IPS-18a (cell line): ENCODE results near the gene NUP210.

ENCODE experiments used
- H3K27ac ChIP-seq: one replicate; pipeline ENCODE4 v1.5.1; 2013; ENCODE audit warnings: low read length
- H3K27me3 ChIP-seq: one replicate; pipeline ENCODE4 v1.6.1; 2013; ENCODE audit warnings: mild to moderate bottlenecking, low read length; ENCODE audit not compliant: control insufficient read depth, insufficient read depth
- H3K36me3 ChIP-seq: one replicate; pipeline ENCODE4 v1.6.1; 2013; ENCODE audit warnings: low read depth, low read length; ENCODE audit not compliant: control insufficient read depth
- H3K4me1 ChIP-seq: one replicate; pipeline ENCODE4 v1.6.1; 2013; ENCODE audit warnings: low read depth, low read length; ENCODE audit not compliant: control insufficient read depth
- H3K4me3 ChIP-seq: one replicate; pipeline ENCODE4 v1.5.1; 2013; ENCODE audit warnings: low read length
- H3K9ac ChIP-seq: one replicate; pipeline ENCODE4 v1.6.1; 2013; ENCODE audit warnings: mild to moderate bottlenecking, low read length, moderate library complexity
- H3K9me3 ChIP-seq: one replicate; pipeline ENCODE4 v1.6.1; 2013; ENCODE audit warnings: low read depth, low read length; ENCODE audit not compliant: control insufficient read depth

NUP210 gene

DNA sequence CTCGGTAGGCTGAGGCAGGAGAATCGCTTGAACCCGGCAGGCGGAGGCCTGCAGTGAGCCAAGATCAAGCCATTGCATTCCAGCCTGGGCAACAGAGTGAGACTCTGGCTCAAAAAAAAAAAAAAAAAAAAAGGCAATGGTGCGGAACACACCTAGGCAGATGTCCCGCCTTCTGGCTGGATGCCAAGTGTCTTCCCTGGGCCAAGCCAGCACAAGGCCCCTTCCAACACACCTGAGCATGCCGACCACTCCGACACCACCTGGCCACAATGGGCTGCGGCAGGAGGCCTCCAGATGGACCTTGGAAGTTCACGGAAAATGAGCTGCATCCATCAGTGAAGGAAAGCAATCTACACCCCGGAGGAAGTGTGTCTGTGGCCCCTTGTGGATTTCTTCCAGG, 19.0 kb downstream of the NUP210 start:
- peaks cover 9% of the 10 kb centered on the region for H3K36me3 ChIP-seq
- H3K9me3 ChIP-seq: no peaks in the 10 kb centered on the region
- no peaks in the 10 kb centered on the region for H3K27me3 ChIP-seq
- H3K27ac ChIP-seq: no peak overlapping the region
- no peak overlapping the region for H3K4me3 ChIP-seq
- H3K9ac ChIP-seq: no peak overlapping the region
- no peaks in the 10 kb centered on the region for H3K4me1 ChIP-seq

DNA sequence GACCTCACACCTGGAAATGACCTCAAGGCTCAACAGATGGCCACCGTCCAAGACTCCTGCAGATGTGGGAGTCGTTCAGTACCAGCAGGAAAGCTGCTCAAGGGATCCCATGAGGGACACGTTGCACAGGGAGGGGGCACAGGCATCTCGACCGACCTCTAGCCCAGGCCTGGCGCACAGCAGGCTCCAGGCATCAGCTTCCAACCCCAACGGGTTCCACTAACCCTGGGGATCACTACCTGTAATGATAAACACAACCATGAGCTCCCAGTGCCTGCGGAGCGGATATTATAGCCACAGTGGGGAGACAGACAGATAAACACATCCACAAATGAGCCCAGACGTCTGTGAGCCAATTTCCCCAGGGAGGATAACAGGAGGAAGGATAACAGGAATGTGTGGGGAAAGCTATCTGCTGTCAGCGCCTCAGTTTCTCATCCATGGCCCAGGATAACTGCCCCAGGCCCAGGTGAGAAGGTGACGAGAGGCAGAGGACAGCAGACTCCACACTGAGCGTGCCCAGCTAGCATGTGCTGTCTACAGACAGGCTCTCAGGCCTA, 19.9 kb downstream of the NUP210 start:
- Histone ChIP-seq H3K9me3 (no peaks in the 10 kb centered on the region), H3K27me3 (no peaks in the 10 kb centered on the region), H3K27ac (no peak overlapping the region), H3K4me3 (no peak overlapping the region), H3K9ac (no peak overlapping the region), H3K4me1 (no peaks in the 10 kb centered on the region), H3K36me3 (peaks cover 15% of the 10 kb centered on the region)

DNA sequence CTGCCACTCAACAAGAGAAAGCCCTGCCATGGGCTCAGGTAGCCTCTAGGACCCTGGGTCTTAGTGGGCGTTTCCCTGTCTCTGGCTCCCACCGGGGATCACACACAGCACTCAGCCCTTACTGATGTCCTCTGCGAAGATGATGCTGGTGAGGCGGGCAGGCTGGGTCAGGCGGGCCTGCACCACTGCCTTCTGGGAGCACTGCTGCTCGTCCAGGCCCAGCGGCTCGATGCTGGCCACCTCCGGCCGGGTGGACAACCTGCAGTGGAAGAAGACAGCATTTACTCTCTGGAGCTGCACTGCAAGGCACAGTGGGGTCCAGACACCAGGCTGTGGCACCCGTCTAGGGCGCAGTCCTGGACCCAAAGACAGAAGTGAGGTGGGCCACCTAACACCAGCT, 20.5 kb downstream of the NUP210 start:
- Histone ChIP-seq H3K9me3 (no peaks in the 10 kb centered on the region), H3K4me3 (no peak overlapping the region), H3K9ac (no peak overlapping the region), H3K36me3 (peaks cover 15% of the 10 kb centered on the region), H3K4me1 (no peaks in the 10 kb centered on the region), H3K27me3 (no peaks in the 10 kb centered on the region), H3K27ac (no peak overlapping the region)

DNA sequence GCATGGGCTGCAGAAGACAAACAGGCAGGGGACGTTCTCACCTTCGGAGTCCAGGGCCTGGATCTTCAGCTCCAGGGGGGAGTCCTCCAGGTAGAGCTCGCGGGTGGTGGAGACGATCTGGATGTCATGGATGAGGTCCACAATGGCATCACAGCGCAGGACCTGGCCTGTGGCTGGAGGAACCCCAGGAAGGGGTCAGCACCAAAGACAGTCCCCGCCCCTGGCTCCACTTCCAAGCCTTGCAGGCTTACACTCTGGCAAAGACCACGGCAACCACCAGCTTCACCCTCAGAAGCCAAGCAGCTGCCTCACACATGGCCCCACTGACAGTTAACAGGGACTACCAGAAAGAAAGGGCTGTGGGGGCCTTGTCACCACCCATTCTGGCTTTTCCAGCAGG, 22.8 kb downstream of the NUP210 start:
- Histone ChIP-seq H3K9me3 (no peaks in the 10 kb centered on the region), H3K4me3 (no peak overlapping the region), H3K9ac (no peak overlapping the region), H3K4me1 (no peaks in the 10 kb centered on the region), H3K36me3 (peaks cover 19% of the 10 kb centered on the region), H3K27me3 (no peaks in the 10 kb centered on the region), H3K27ac (no peak overlapping the region)

DNA sequence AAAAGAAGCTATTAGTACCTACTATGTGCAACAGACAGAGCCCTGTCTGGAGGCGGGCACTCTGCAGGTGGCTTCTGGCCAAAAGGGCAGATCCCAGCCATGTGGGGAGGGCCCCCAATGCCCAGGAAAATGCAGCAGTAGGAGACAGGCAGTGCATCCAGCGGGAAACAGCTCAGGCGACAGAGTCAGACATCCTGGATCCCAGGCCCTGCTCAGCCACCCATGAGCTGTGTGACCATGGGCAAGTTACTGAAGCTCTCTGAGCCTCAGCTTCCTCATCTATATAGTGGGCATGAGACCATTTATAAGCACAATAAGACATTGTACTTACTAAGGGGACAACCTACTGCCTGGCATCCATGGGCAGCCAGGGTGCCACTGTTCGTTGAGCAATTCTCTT, 25.8 kb downstream of the NUP210 start:
- Histone ChIP-seq H3K4me3 (no peak overlapping the region), H3K27ac (no peak overlapping the region), H3K9me3 (no peaks in the 10 kb centered on the region), H3K27me3 (no peaks in the 10 kb centered on the region), H3K36me3 (peaks cover 24% of the 10 kb centered on the region), H3K4me1 (no peaks in the 10 kb centered on the region), H3K9ac (no peak overlapping the region)

DNA sequence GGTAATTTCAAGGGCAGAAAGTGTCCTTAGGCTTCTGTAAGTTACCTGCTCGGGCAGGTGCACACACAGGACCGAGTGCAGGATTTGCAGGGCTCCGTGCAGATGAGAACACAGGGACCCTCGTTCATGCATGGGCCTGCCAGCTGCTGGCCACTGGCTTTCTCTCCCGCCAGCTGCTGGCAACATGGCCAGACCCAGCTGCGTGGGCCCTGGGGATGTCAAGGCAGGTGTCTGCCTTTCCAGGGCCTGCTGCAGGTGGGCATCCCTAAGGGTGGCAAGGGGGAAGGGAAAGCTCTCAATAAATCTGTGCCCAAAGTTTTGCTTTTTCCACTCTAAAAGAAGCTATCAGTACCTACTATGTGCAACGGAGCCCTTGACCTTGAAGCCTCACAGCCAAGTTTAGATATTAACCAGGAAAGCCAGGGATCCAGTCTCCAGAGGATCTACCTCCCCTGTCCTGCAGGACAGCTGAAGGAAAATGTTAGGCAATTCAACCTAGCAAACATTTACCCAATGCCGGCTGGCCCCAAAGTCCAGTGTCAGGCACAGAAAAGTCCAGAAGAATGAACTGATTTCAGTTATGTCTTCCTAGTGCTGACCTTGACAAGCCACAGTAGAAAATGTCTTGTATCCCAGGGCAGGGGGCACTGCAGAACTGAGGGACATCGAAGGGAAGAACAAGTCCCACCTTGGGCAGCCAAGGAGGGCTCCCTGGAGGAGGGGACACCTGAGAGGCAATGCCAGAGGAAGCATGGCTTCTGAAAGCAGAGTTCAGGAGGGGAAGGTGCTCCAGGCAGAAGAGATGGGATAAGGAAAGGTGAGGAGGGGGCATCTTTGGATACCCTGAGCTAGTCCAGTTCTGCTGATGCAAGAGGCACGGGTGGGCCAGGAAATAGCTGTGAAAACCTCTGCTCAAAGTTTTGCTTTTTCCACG, 26.4 kb downstream of the NUP210 start:
- Histone ChIP-seq H3K4me1 (no peaks in the 10 kb centered on the region), H3K36me3 (peaks cover 24% of the 10 kb centered on the region)

GRCh38 chr3:13391308-13391707, 28.8 kb downstream of the NUP210 start:
- H3K4me1 ChIP-seq: no peaks in the 10 kb centered on the region
- H3K9me3 ChIP-seq: no peaks in the 10 kb centered on the region
- peaks cover 32% of the 10 kb centered on the region for H3K36me3 ChIP-seq
- no peak overlapping the region for H3K27ac ChIP-seq
- H3K4me3 ChIP-seq: no peak overlapping the region
- H3K9ac ChIP-seq: no peak overlapping the region
- no peaks in the 10 kb centered on the region for H3K27me3 ChIP-seq

More for the DNA sequence above, 26.4 kb downstream of the NUP210 start:
- Histone ChIP-seq H3K27me3 (no peaks in the 10 kb centered on the region), H3K4me3 (no peak overlapping the region), H3K9me3 (no peaks in the 10 kb centered on the region), H3K9ac (no peak overlapping the region), H3K27ac (no peak overlapping the region)

DNA sequence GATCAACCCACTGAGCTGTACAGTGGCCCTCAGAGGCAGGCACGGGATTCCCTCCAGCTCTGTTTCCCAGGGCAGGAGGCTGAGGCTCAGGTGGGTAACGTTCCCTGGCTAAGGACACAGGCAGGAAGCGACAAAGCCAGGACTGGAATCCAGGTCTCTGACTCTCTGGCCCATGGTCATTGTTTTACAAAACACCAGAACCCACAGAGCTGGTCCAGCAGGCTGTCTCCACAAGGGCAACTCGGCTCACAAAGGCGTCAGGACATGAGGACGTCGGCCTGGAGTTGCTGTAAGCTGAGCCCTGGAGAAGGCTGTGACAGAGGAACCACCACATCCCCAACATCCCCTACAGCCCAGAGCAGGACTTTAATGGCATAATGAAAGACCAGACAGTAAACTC, 30.7 kb downstream of the NUP210 start:
- Histone ChIP-seq H3K9ac (no peak overlapping the region), H3K4me3 (no peak overlapping the region), H3K27ac (no peak overlapping the region), H3K27me3 (no peaks in the 10 kb centered on the region), H3K36me3 (peaks cover 45% of the 10 kb centered on the region), H3K9me3 (no peaks in the 10 kb centered on the region), H3K4me1 (no peaks in the 10 kb centered on the region)

- peaks cover 46% of the 10 kb centered on the region for H3K36me3 ChIP-seq
Measured at GRCh38 chr3:13388816-13389215, 31.3 kb downstream of the NUP210 start.

GRCh38 chr3:13385373-13385965, 34.7 kb downstream of the NUP210 start:
- Histone ChIP-seq H3K4me3 (no peak overlapping the region), H3K9me3 (no peaks in the 10 kb centered on the region), H3K27me3 (no peaks in the 10 kb centered on the region), H3K9ac (no peak overlapping the region), H3K4me1 (no peaks in the 10 kb centered on the region), H3K36me3 (peaks cover 39% of the 10 kb centered on the region), H3K27ac (no peak overlapping the region)

More at GRCh38 chr3:13388816-13389215, 31.3 kb downstream of the NUP210 start:
- H3K4me3 ChIP-seq: no peak overlapping the region
- H3K27me3 ChIP-seq: no peaks in the 10 kb centered on the region
- no peak overlapping the region for H3K27ac ChIP-seq
- H3K4me1 ChIP-seq: no peaks in the 10 kb centered on the region
- no peaks in the 10 kb centered on the region for H3K9me3 ChIP-seq
- no peak overlapping the region for H3K9ac ChIP-seq

DNA sequence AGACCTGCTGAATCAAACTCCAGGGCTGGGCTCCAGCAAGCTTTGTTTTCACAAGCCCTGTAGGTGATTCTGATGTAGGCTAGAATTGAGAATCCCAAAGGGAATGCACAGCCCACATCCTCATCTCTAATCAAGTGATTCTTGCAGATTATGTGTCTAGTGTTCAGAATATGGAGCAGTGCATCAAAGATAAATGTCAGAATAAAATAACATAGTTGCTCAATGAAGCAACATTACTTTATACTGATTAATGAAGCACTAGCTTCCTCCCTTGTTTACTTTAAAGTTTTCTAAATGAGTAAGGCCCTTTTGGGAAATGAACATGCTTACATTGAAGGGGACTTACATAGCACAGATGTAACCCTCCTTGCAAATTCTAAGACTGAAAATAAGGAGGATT, 39.2 kb downstream of the NUP210 start:
- Histone ChIP-seq H3K27me3 (no peaks in the 10 kb centered on the region), H3K4me3 (no peak overlapping the region), H3K9me3 (no peaks in the 10 kb centered on the region), H3K27ac (no peak overlapping the region), H3K4me1 (no peaks in the 10 kb centered on the region), H3K36me3 (peaks cover 34% of the 10 kb centered on the region), H3K9ac (no peak overlapping the region)
